GM18511 (cell line): ENCODE results near the gene PFKFB4.
"Not testable (repeated sequence)": the region's sequence is repeated elsewhere in the genome, so short reads cannot be mapped to it uniquely, and the experiment has no call there.

Experiments used
- ATAC-seq: cut with Tn5 transposase; IDR thresholded peaks from one replicate; pipeline ENCODE4 v1.9.1; 2021; ENCODE audit warnings: mild to moderate bottlenecking, moderate library complexity; ENCODE audit not compliant: unreplicated experiment

Gene PFKFB4

GRCh38 chr3:48502728-48503168 is 53.9 kb downstream of the PFKFB4 start:
- ATAC-seq, result no peak

GRCh38 chr3:48502121-48502520 is 54.5 kb downstream of the PFKFB4 start:
- no peak for ATAC-seq

- no peak for ATAC-seq
Observed at GRCh38 chr3:48501196-48501595, 55.4 kb downstream of the PFKFB4 start.

DNA sequence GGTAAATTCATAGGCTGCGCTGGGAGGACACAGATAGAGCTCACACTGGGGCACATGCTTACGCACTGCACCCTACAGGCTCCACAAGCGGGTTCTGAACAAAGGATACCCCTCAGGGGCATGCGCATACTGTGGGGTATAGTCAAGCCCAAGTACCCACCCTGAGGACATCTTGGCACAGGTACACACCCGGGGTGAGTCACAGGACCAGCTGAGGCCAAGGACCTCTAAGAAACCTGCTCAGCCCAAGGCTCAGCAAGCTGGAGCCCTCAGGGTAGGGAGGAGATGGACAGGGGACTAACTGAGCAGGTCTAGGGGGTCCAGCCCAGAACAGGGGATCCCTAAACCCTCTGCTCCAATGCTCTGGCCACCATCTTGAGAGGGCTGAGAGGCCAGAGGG is 55.9 kb downstream of the PFKFB4 start:
- ATAC-seq, result no peak

GRCh38 chr3:48493203-48493501 is 63.5 kb downstream of the PFKFB4 start:
- no peak for ATAC-seq

GRCh38 chr3:48492461-48493202 is 64.0 kb downstream of the PFKFB4 start:
- no peak for ATAC-seq

DNA sequence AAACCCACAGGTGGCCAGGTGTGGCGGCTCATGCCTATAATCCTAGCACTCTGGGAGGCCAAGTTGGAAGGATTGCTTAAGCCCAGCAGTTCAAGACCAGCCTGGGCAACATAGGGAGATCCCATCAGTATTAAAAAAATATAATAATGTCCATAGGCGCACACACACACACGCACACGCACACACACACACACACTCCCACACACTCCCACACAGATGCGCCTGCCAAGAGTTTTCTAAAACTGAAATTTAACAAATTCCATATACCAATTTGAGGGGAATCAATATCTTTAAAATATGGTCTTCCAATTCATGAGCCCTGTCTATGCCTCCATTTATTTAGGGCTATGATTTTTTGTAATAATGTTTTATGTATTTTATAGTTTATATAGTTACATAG is 69.7 kb downstream of the PFKFB4 start:
- no peak for ATAC-seq

DNA sequence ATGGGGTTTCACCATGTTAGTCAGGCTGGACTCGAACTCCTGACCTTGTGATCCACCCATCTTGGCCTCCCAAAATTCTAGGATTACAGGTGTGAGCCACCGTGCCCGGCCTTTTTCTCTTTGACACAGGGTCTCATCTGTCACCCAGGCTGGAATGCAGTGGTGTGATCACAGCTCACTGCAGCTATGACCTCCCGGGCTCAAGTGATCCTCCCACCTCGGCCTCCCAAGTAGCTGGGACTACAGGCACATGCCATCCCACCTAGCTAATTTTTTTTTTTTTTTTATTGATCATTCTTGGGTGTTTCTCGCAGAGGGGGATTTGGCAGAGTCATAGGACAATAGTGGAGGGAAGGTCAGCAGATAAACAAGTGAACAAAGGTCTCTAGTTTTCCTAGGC is 73.8 kb downstream of the PFKFB4 start:
- not testable (repeated sequence) for ATAC-seq

GRCh38 chr3:48480891-48481290 is 75.7 kb downstream of the PFKFB4 start:
- not testable (repeated sequence) for ATAC-seq

DNA sequence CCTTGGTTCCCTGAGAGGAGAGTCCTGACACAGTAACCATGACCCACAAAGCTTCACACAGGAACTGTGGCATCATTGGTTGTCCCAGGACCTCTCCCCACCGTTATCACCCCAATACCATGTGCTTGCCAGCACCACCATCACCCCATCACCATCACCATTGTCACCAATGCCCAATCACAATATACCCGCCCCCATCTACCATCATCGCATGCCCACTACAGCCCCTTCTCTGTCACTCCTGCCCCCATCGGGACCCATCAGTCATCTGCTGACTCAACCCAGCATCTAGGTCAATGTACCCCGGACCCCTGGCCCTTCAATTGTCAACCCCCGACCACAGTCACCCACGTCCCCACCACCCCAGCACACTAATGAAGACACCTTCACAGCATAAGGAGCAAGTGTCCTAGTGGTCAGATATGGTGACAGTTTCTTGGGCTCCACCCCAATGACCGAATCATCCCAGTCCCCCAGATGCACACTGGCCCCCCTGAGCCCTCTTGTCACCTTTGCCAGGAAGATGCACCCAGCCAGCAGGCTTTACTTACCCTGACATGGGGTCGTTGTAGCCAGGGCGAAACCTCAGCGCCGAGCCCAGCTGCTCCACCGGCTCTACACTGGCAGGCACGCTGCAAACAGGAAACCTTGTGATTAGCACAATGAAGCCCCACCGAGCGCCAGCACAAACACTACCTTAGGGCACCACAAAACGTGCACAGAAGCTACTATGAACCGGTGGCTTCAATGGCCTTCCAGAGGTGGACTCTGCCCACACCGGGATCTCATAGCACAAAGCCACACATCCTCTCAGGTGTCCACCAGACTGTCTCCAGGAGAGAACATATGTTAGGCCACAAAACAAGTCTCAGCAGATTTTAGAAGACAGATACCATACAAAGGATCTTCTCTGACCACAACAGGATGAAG is 77.7 kb downstream of the PFKFB4 start:
- no peak for ATAC-seq

DNA sequence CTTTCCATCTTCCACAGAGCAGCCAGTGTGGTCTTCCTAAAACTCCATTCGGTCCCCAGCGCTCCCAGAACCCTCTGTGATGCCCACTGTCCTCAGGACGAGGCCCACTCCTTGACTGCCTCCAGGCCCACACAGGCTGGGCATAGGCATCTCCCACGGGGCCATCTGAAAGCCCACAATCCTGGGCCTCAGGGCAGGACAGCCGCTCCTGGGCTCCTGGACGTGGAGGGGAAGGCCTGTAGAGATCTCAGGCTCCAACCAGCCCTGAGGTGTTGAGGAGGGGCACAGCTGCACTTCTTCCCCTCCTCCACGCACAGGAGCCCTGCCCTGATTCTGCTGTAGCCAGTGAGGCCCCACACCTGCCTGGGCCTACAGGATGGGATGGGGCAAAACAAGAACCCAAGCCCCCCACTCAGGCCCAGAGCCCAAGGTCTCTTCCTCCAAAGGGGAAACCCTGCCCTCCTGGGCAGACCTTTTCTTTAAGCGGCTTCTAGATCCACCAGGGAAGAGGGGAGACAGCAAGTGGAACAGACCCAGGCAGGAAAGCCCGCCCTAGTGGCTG is 78.6 kb downstream of the PFKFB4 start:
- ATAC-seq, result no peak

DNA sequence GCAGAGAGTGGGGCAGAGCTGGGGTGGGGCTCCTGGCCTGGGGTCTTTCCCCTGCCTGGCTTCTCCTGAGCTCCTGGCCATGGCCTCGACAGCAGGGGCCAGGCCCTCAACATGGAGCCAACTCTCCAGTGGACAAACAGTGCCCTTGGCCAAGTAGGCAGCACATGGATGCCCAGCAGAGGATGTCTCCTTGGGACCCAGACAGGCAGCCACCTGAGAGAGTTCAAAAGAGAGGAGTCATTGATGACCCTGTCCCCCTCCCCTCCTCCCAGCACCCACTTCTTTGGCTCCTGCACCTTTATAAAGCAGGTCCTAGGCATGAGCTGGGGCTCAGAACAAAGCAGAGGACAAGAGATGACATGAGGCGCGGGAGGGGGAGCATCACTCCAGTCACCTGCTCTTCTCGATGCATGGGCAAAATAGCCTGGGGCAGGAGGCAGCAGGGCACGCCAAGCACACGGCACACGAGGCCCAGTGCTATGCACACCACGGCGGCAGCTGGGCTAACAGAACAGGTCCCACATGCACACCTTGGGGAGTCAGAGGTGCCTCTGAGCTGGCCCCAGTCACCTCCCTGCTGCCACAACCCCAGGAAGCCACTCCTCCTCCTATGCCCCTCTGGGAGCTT is 80.1 kb downstream of the PFKFB4 start:
- ATAC-seq, result no peak

DNA sequence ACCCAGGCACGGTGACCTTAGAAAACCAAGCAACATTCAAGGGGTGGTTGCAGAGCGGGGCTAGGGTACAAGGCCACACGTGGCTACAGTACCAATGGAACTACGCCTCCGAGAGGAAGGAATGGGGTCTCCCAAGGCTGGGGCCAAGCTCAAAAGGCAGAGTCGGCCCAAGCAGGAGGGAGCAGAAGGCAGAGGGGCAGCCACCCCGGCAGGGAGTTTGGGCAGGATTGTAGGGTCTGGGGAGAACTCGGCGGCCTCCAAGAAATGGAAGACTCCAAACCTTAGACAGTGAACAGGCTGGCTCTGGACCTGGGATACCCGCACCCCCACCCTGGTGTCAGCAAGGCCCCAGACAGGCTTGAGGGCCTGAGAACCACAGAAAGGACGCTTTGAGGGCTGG is 81.4 kb downstream of the PFKFB4 start:
- ATAC-seq, result no peak

- ATAC-seq, result no peak
Observed at GRCh38 chr3:48474619-48475018, 82.0 kb downstream of the PFKFB4 start.

GRCh38 chr3:48474031-48474430 is 82.6 kb downstream of the PFKFB4 start:
- ATAC-seq, result not testable (repeated sequence)

DNA sequence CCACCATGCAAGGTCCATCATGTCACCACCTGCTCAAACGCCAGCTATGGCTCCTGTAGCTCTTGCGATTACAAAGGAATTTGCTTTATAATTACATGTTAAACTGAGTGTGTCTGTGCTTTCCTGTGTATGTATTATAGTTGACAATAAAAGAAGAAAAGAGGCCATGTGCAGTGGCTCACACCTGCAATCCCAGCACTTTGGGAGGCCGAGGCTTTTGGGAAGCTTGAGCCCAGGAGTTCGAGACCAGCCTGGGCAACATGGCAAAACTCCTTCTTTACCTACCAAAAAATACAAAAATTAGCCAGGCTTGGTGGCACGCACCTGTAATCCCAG is 83.0 kb downstream of the PFKFB4 start:
- ATAC-seq, result no peak

DNA sequence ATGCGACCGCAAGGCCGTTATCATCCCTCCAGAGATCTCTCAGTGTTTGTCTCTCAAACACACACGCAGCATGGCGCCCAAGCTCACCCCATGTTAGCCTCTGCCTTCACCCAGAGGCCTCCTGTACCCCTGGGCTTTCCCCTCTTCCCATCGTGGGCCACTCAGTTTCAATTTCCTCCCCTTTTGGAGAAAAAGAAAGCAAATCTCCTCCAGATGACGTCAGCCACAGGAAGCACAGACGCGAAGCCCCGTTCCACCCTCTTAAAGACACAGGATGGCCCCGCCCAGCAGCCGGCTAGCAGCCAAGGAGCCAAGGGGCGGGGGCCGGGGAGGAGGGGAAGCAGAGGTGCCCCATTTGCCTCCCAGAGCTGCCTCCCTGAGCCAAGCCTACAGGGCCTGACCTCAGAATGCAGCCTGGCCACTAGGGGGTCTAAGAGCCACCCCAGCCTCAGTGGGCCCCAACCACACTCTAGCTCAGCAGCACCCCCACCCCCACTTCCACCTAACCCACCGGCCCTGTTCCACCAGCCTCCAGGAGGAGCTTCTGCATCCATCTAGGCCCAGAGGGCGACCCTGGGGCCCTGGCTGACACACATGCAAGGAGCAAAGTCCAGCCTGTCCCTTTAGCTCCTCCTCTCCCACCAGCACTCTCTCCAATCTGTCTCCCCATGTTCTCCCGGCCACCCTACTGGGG is 83.5 kb downstream of the PFKFB4 start:
- ATAC-seq, result peak; percentile 83

DNA sequence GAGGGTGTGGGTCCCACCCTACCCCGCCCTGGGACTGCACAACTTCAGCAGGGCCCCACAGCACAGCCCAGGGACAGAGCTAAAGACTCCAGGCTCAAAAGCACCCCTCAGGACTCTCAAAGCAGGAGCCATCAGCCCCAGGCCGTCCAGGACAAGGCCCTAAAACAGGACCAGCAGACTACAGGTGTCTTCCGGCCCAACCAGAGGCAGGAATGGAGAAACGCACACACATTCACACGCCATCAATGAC is 84.0 kb downstream of the PFKFB4 start:
- ATAC-seq, result peak; percentile 31

GRCh38 chr3:48470286-48470685 is 86.3 kb downstream of the PFKFB4 start:
- ATAC-seq, result no peak

GRCh38 chr3:48469046-48469915 is 87.3 kb downstream of the PFKFB4 start:
- no peak for ATAC-seq
